Naive B cell (primary cell): ENCODE measurements around the gene FGF18. TPM values are rescaled to one million over a fixed set of nuclear protein-coding genes. Genes with fewer than 3 reads are reported as not detected.
A peak's percentile ranks its signal among the peaks of the same experiment; 100 is the strongest.
"Not testable (repeated sequence)": the region's sequence is repeated elsewhere in the genome, so short reads cannot be mapped to it uniquely, and the experiment has no call there.

Experiments
- ATAC-seq, 2 donors: fragments of 150-1000 bp; cut with Tn5 transposase; 2 replicates each; pipeline ENCODE4 v1.10.0; 2021; ENCODE audit warnings: low read depth in 2 of 2, mild to moderate bottlenecking in 2 of 2, moderate library complexity in 2 of 2
- DNase-seq: peaks from one replicate; pipeline ENCODE4 v3.0.0; 2022
- H3K27ac Mint-ChIP-seq, 6 donors: one replicate each; pipeline ENCODE4 v1.8.0; 2020 to 2022; ENCODE audit warnings: mild to moderate bottlenecking in 6 of 6, mixed read lengths in 6 of 6, moderate library complexity in 5 of 6, inconsistent platforms in 2 of 6
- H3K27me3 Mint-ChIP-seq, 3 donors: one replicate each; pipeline ENCODE4 v1.8.0; 2021 to 2022; ENCODE audit warnings: mixed read lengths in 3 of 3, mild to moderate bottlenecking in 1 of 3
- H3K36me3 Mint-ChIP-seq, 2 donors: one replicate each; pipeline ENCODE4 v1.8.0; 2020 to 2022; ENCODE audit warnings: mixed read lengths in 2 of 2, inconsistent platforms in 1 of 2, mild to moderate bottlenecking in 1 of 2
- H3K4me1 Mint-ChIP-seq, 3 donors: one replicate each; pipeline ENCODE4 v1.8.0; 2020 to 2022; ENCODE audit warnings: mixed read lengths in 3 of 3, inconsistent platforms in 1 of 3, mild to moderate bottlenecking in 1 of 3, moderate library complexity in 1 of 3
- H3K4me3 Mint-ChIP-seq, 8 donors: one replicate each; pipeline ENCODE4 v1.8.0; 2020 to 2022; ENCODE audit warnings: mild to moderate bottlenecking in 8 of 8, mixed read lengths in 8 of 8, moderate library complexity in 8 of 8, inconsistent platforms in 2 of 8
- H3K9me3 Mint-ChIP-seq, 7 donors: one replicate each; pipeline ENCODE4 v1.8.0; 2020 to 2022; ENCODE audit warnings: mixed read lengths in 7 of 7, mild to moderate bottlenecking in 5 of 7, inconsistent platforms in 2 of 7, moderate library complexity in 1 of 7
- polyA plus RNA-seq, 6 donors: library from polyadenylated mRNA; unstranded; fragments of 300-500 nt; fragmentation: Illumina TruSeq; gene quantifications; one replicate each; pipeline ENCODE4 v1.2.3, GENCODE V29; 2021; ENCODE audit warnings: low read depth in 6 of 6

The FGF18 gene
- polyA plus RNA-seq, 6 donors from 2014 or later, result not detected

GRCh38 chr5:171409164-171410136, 10.0 kb upstream of the FGF18 start:
- no peaks in the 10 kb centered on the region for H3K9me3 Mint-ChIP-seq

GRCh38 chr5:171410181-171410580, 9.3 kb upstream of the FGF18 start:
- DNase-seq, result no peak

More at GRCh38 chr5:171409164-171410136, 10.0 kb upstream of the FGF18 start:
- ATAC-seq, result no peak
- H3K36me3 Mint-ChIP-seq, result peaks cover 29 to 39% of the 10 kb centered on the region in 2 donors
- H3K4me3 Mint-ChIP-seq, result no peak overlapping the region
- DNase-seq, result no peak
- H3K27ac Mint-ChIP-seq, result peak overlapping the region in 3 of 6 donors; percentile 19 to 57 (median 36)
- no peaks in the 10 kb centered on the region for H3K27me3 Mint-ChIP-seq
- H3K4me1 Mint-ChIP-seq, result peaks cover 0 to 4% (median 2%) of the 10 kb centered on the region in 3 donors

GRCh38 chr5:171412186-171412585, 7.3 kb upstream of the FGF18 start:
- H3K36me3 Mint-ChIP-seq, result peaks cover 9 to 23% of the 10 kb centered on the region in 2 donors
- no peaks in the 10 kb centered on the region for H3K27me3 Mint-ChIP-seq
- H3K27ac Mint-ChIP-seq, result peak overlapping the region in 1 of 6 donors; percentile 65
- no peak overlapping the region for H3K4me3 Mint-ChIP-seq
- ATAC-seq (no peak), DNase-seq (no peak)
- H3K4me1 Mint-ChIP-seq, result peaks cover 0 to 2% (median 0%) of the 10 kb centered on the region in 3 donors
- H3K9me3 Mint-ChIP-seq, result no peaks in the 10 kb centered on the region

More at GRCh38 chr5:171410181-171410580, 9.3 kb upstream of the FGF18 start:
- peaks cover 0 to 4% (median 2%) of the 10 kb centered on the region in 3 donors for H3K4me1 Mint-ChIP-seq
- H3K9me3 Mint-ChIP-seq, result no peaks in the 10 kb centered on the region
- H3K4me3 Mint-ChIP-seq, result no peak overlapping the region
- H3K27ac Mint-ChIP-seq, result peak overlapping the region in 3 of 6 donors; percentile 7 to 49 (median 36)
- no peak for ATAC-seq
- H3K27me3 Mint-ChIP-seq, result no peaks in the 10 kb centered on the region
- H3K36me3 Mint-ChIP-seq, result peaks cover 28 to 38% of the 10 kb centered on the region in 2 donors

GRCh38 chr5:171413153-171413910, 6.1 kb upstream of the FGF18 start:
- Mint-ChIP-seq H3K27me3 (no peaks in the 10 kb centered on the region), H3K4me3 (no peak overlapping the region), H3K36me3 (peaks cover 0 to 11% of the 10 kb centered on the region in 2 donors), H3K9me3 (no peaks in the 10 kb centered on the region), H3K4me1 (peaks cover 0 to 2% (median 1%) of the 10 kb centered on the region in 3 donors), H3K27ac (peak overlapping the region in 1 of 6 donors; percentile 69)
- ATAC-seq (no peak), DNase-seq (no peak)

GRCh38 chr5:171413993-171414392, 5.5 kb upstream of the FGF18 start:
- not testable (repeated sequence) for ATAC-seq, H3K4me1 Mint-ChIP-seq, DNase-seq, H3K36me3 Mint-ChIP-seq, H3K9me3 Mint-ChIP-seq, H3K27me3 Mint-ChIP-seq
- peak overlapping the region in 1 of 8 donors; percentile 29 for H3K4me3 Mint-ChIP-seq
- H3K27ac Mint-ChIP-seq, result peak overlapping the region in 1 of 6 donors; percentile 24

GRCh38 chr5:171415115-171415730, 4.2 kb upstream of the FGF18 start:
- Mint-ChIP-seq H3K4me1 (peaks cover 8 to 11% (median 8%) of the 10 kb centered on the region in 3 donors), H3K4me3 (no peak overlapping the region), H3K9me3 (no peaks in the 10 kb centered on the region), H3K27ac (peak overlapping the region in 1 of 6 donors; percentile 56), H3K27me3 (peaks cover 0 to 9% (median 5%) of the 10 kb centered on the region in 3 donors), H3K36me3 (peaks cover 0 to 8% of the 10 kb centered on the region in 2 donors)
- ATAC-seq, result no peak
- no peak for DNase-seq

- Mint-ChIP-seq H3K36me3 (peaks cover 0 to 8% of the 10 kb centered on the region in 2 donors), H3K27me3 (peaks cover 2 to 19% (median 16%) of the 10 kb centered on the region in 3 donors), H3K4me1 (peaks cover 13 to 21% (median 14%) of the 10 kb centered on the region in 3 donors), H3K4me3 (peak overlapping the region in 2 of 8 donors; percentile 4), H3K9me3 (no peaks in the 10 kb centered on the region), H3K27ac (no peak overlapping the region)
- DNase-seq (no peak), ATAC-seq (no peak)
Measured at GRCh38 chr5:171416160-171417049, 3.0 kb upstream of the FGF18 start.

GRCh38 chr5:171418316-171418981, 998 bp upstream of the FGF18 start:
- DNase-seq, result peak; percentile 27
- peaks cover 0 to 2% (median 0%) of the 10 kb centered on the region in 7 donors for H3K9me3 Mint-ChIP-seq
- peak overlapping the region in 1 of 6 donors; percentile 20 for H3K27ac Mint-ChIP-seq
- H3K4me3 Mint-ChIP-seq, result peak overlapping the region; percentile 72 to 88 (median 86)
- peaks cover 0 to under 1% of the 10 kb centered on the region in 2 donors for H3K36me3 Mint-ChIP-seq
- ATAC-seq, result peak; percentile 46
- peaks cover 4 to 32% (median 29%) of the 10 kb centered on the region in 3 donors for H3K27me3 Mint-ChIP-seq
- peaks cover 13 to 21% (median 15%) of the 10 kb centered on the region in 3 donors for H3K4me1 Mint-ChIP-seq

- peak; percentile 28 for DNase-seq
- Mint-ChIP-seq H3K36me3 (no peaks in the 10 kb centered on the region), H3K9me3 (peaks cover 0 to 2% (median 0%) of the 10 kb centered on the region in 7 donors), H3K4me3 (peak overlapping the region; percentile 51 to 93 (median 86)), H3K27ac (peak overlapping the region in 1 of 6 donors; percentile 97), H3K27me3 (peaks cover 9 to 41% (median 37%) of the 10 kb centered on the region in 3 donors), H3K4me1 (peaks cover 13 to 21% (median 15%) of the 10 kb centered on the region in 3 donors)
- ATAC-seq, result peak; percentile 61 to 63
Measured at GRCh38 chr5:171419688-171420430, 412 bp downstream of the FGF18 start.

GRCh38 chr5:171420431-171421241, 1.2 kb downstream of the FGF18 start:
- peaks cover 13 to 21% (median 15%) of the 10 kb centered on the region in 3 donors for H3K4me1 Mint-ChIP-seq
- H3K36me3 Mint-ChIP-seq, result no peaks in the 10 kb centered on the region
- peak overlapping the region in 2 of 6 donors; percentile 16 to 97 for H3K27ac Mint-ChIP-seq
- H3K27me3 Mint-ChIP-seq, result peaks cover 9 to 41% (median 37%) of the 10 kb centered on the region in 3 donors
- ATAC-seq, result no peak
- H3K4me3 Mint-ChIP-seq, result peak overlapping the region; percentile 51 to 93 (median 86)
- peaks cover 0 to 2% (median 0%) of the 10 kb centered on the region in 7 donors for H3K9me3 Mint-ChIP-seq
- no peak for DNase-seq
